GM19099 (cell line): ENCODE data around the gene THPO.

Source experiments
- POLR2A ChIP-seq: IDR thresholded peaks from 3 replicates; pipeline ENCODE4 v1.6.1; 2011; ENCODE audit warnings: low read depth; ENCODE audit not compliant: insufficient read length; ENCODE audit errors: extremely low read depth

Gene THPO

GRCh38 chr3:184351511-184352148 lies 26.4 kb downstream of the THPO start:
- no peak for TF ChIP-seq POLR2A

GRCh38 chr3:184350618-184351017 lies 27.4 kb downstream of the THPO start:
- TF ChIP-seq POLR2A, result no peak

GRCh38 chr3:184349563-184350470 lies 28.2 kb downstream of the THPO start:
- TF ChIP-seq POLR2A, result no peak

GRCh38 chr3:184348057-184348382 lies 30.0 kb downstream of the THPO start:
- no peak for TF ChIP-seq POLR2A

- no peak for TF ChIP-seq POLR2A
These were observed 30.5 kb downstream of the THPO start for GRCh38 chr3:184347321-184348056.

- no peak for TF ChIP-seq POLR2A
These were observed 31.4 kb downstream of the THPO start for GRCh38 chr3:184346480-184347190.

- TF ChIP-seq POLR2A, result no peak
These were observed 32.5 kb downstream of the THPO start for GRCh38 chr3:184345317-184346144.

- TF ChIP-seq POLR2A, result no peak
These were observed 33.3 kb downstream of the THPO start for GRCh38 chr3:184344579-184345316.

- TF ChIP-seq POLR2A, result no peak
These were observed 34.7 kb downstream of the THPO start for GRCh38 chr3:184343200-184343876.

GRCh38 chr3:184341925-184342324 lies 36.1 kb downstream of the THPO start:
- TF ChIP-seq POLR2A, result no peak

- TF ChIP-seq POLR2A, result no peak
These were observed 39.0 kb downstream of the THPO start for GRCh38 chr3:184339001-184339400.

- no peak for TF ChIP-seq POLR2A
These were observed 39.5 kb downstream of the THPO start for GRCh38 chr3:184338511-184338945.

GRCh38 chr3:184337981-184338380 lies 40.0 kb downstream of the THPO start:
- no peak for TF ChIP-seq POLR2A
